CD14-positive monocyte (primary cell): Measurements from ENCODE around the gene TRAPPC10. TPM values are rescaled to one million over a fixed set of nuclear protein-coding genes. Genes with fewer than 3 reads are reported as not detected.

ENCODE experiments used
- DNase-seq, 3 donors: peaks; one replicate each; pipeline ENCODE4 v3.0.0-alpha.2; 2011 to 2022
- H2AFZ ChIP-seq: 2 replicates; pipeline ENCODE4 v1.6.0; 2012; ENCODE audit warnings: mild to moderate bottlenecking, low read depth, low read length, inconsistent platforms; ENCODE audit not compliant: insufficient read depth, poor library complexity, severe bottlenecking
- H3K27ac ChIP-seq, 2 donors: 1 replicate in 1 of 2; 2 replicates in 1 of 2; pipeline ENCODE4 v1.5.1; 2012 to 2013; ENCODE audit warnings: low read length in 2 of 2, control low read depth in 1 of 2, inconsistent platforms in 1 of 2, low read depth in 1 of 2, mild to moderate bottlenecking in 1 of 2
- H3K27me3 ChIP-seq, 2 donors: one replicate each; pipeline versions ENCODE4 v1.6.0 to v1.6.1; 2011 to 2013; ENCODE audit warnings: low read length in 2 of 2; ENCODE audit not compliant: control insufficient read depth in 2 of 2, insufficient read depth in 2 of 2
- H3K36me3 ChIP-seq, 2 donors: replicated peaks in 1 of 2; 1 replicate in 1 of 2; 2 replicates in 1 of 2; pipeline versions ENCODE4 v1.5.1 to v1.6.1; 2012 to 2013; ENCODE audit warnings: low read length in 2 of 2, control low read depth in 1 of 2, inconsistent platforms in 1 of 2, mild to moderate bottlenecking in 1 of 2; ENCODE audit not compliant: insufficient read depth in 2 of 2, control insufficient read depth in 1 of 2
- H3K4me1 ChIP-seq, 2 donors: 1 replicate in 1 of 2; 2 replicates in 1 of 2; pipeline versions ENCODE4 v1.5.1 to v1.6.1; 2012 to 2013; ENCODE audit warnings: low read length in 2 of 2, control low read depth in 1 of 2, inconsistent platforms in 1 of 2, mild to moderate bottlenecking in 1 of 2, moderate library complexity in 1 of 2; ENCODE audit not compliant: insufficient read depth in 2 of 2, control insufficient read depth in 1 of 2
- H3K4me2 ChIP-seq: replicated peaks from 2 replicates; pipeline ENCODE3; 2012; ENCODE audit warnings: low read length, moderate library complexity, mild to moderate bottlenecking; ENCODE audit not compliant: poor library complexity, severe bottlenecking; ENCODE audit errors: extremely low read depth
- H3K4me3 ChIP-seq, 3 experiments: fragments of 200-600 bp in 1 of 3; sonication (generic) in 1 of 3; replicated peaks in 1 of 3; 1 replicate in 2 of 3; 2 replicates in 1 of 3; pipeline ENCODE4 v1.5.1; 2011 to 2013; ENCODE audit warnings: low read length in 3 of 3, mild to moderate bottlenecking in 3 of 3, control low read depth in 2 of 3, low read depth in 2 of 3, inconsistent platforms in 1 of 3, moderate library complexity in 1 of 3
- H3K79me2 ChIP-seq: 2 replicates; pipeline ENCODE4 v1.6.0; 2012; ENCODE audit warnings: mild to moderate bottlenecking, control low read depth, inconsistent platforms, low read length, moderate library complexity; ENCODE audit not compliant: insufficient read depth
- H3K9ac ChIP-seq: 2 replicates; pipeline ENCODE4 v1.6.0; 2017; ENCODE audit warnings: low read length, mild to moderate bottlenecking; ENCODE audit not compliant: insufficient read depth, poor library complexity, severe bottlenecking
- H3K9me3 ChIP-seq, 2 donors: replicated peaks in 1 of 2; 1 replicate in 1 of 2; 2 replicates in 1 of 2; pipeline versions ENCODE4 v1.5.1 to v1.6.1; 2012 to 2013; ENCODE audit warnings: low read length in 2 of 2, control low read depth in 1 of 2; ENCODE audit not compliant: control insufficient read depth in 1 of 2, insufficient read depth in 1 of 2
- H4K20me1 ChIP-seq: 2 replicates; pipeline ENCODE4 v1.6.0; 2012; ENCODE audit warnings: mild to moderate bottlenecking, low read length, control low read depth, moderate library complexity; ENCODE audit not compliant: insufficient read depth
- H3K27ac Mint-ChIP-seq, 7 donors: one replicate each; pipeline ENCODE4 v1.8.0; 2020; ENCODE audit warnings: mild to moderate bottlenecking in 7 of 7, mixed read lengths in 7 of 7, moderate library complexity in 6 of 7, inconsistent platforms in 2 of 7
- H3K27me3 Mint-ChIP-seq, 3 donors: one replicate each; pipeline ENCODE4 v1.8.0; 2021 to 2022; ENCODE audit warnings: low read depth in 3 of 3, mild to moderate bottlenecking in 3 of 3, mixed read lengths in 3 of 3, moderate library complexity in 3 of 3, inconsistent platforms in 1 of 3
- H3K36me3 Mint-ChIP-seq, 2 donors: one replicate each; pipeline ENCODE4 v1.8.0; 2020; ENCODE audit warnings: mixed read lengths in 2 of 2, inconsistent platforms in 1 of 2, mild to moderate bottlenecking in 1 of 2
- H3K4me1 Mint-ChIP-seq: one replicate; pipeline ENCODE4 v1.8.0; 2020; ENCODE audit warnings: mild to moderate bottlenecking, mixed read lengths
- H3K4me3 Mint-ChIP-seq, 2 donors: one replicate each; pipeline ENCODE4 v1.8.0; 2020; ENCODE audit warnings: mild to moderate bottlenecking in 2 of 2, mixed read lengths in 2 of 2, moderate library complexity in 1 of 2
- H3K9me3 Mint-ChIP-seq, 7 donors: one replicate each; pipeline ENCODE4 v1.8.0; 2020 to 2022; ENCODE audit warnings: mixed read lengths in 7 of 7, mild to moderate bottlenecking in 6 of 7, moderate library complexity in 6 of 7, inconsistent platforms in 2 of 7
- CTCF ChIP-seq: fragments of 200-600 bp; IDR thresholded peaks from one replicate; pipeline ENCODE4 v1.8.0; 2022; ENCODE audit warnings: antibody characterized with exemption, mild to moderate bottlenecking
- WGBS: methylation state at CpG from one replicate; pipeline ENCODE4 v1.1.5; 2013; ENCODE audit warnings: missing lambda C conversion rate; ENCODE audit not compliant: insufficient coverage; 5-methylcytosine and 5-hydroxymethylcytosine counted together
- intact Hi-C, 2 donors: fragments of 100-400 bp; cut with micrococcal nuclease; formaldehyde crosslinking; loops; one replicate each; pipeline versions ENCODE4 v1.15.0 to v1.15.1; 2023
- polyA plus RNA-seq, 3 donors: library from polyadenylated mRNA; depleted of rRNA in 1 of 3; unstranded in 2 of 3; stranded (reverse) in 1 of 3; fragments of 300-500 nt in 2 of 3; fragments of >200 nt in 1 of 3; fragmentation: Illumina TruSeq in 2 of 3; gene quantifications; 1 replicate in 2 of 3; 2 replicates in 1 of 3; pipeline ENCODE4 v1.2.3, GENCODE V29; 2012 to 2021

TRAPPC10 gene
- polyA plus RNA-seq, 3 donors: 5.9 to 40.6 (median 8.6) TPM

GRCh38 chr21:43975469-43976098 is 36.5 kb upstream of the TRAPPC10 start:
- 23% methylated on average over 18 of the region's 24 CpGs for WGBS
- DNase-seq: peak; percentile 43 to 64 (median 51)
- H3K9me3 ChIP-seq: no peaks in the 10 kb centered on the region
- intact Hi-C loops: no loop called here
- H3K4me1 ChIP-seq: no peaks in the 10 kb centered on the region
- H3K9me3 Mint-ChIP-seq: no peaks in the 10 kb centered on the region
- H3K9ac ChIP-seq: no peak overlapping the region
- H3K27ac Mint-ChIP-seq: peak overlapping the region in 4 of 7 donors; percentile 9 to 66 (median 51)
- H3K27me3 ChIP-seq: no peaks in the 10 kb centered on the region
- no peaks in the 10 kb centered on the region for H3K27me3 Mint-ChIP-seq
- H3K36me3 ChIP-seq: peaks cover 56 to 76% of the 10 kb centered on the region in 2 donors
- H3K36me3 Mint-ChIP-seq: peaks cover 66 to 69% of the 10 kb centered on the region in 2 donors
- TF ChIP-seq CTCF: peak; percentile 85
- no peak overlapping the region for H3K4me3 ChIP-seq
- H3K4me2 ChIP-seq: no peak overlapping the region
- H3K27ac ChIP-seq: peak overlapping the region in 1 of 2 donors; percentile 39
- no peak overlapping the region for H2AFZ ChIP-seq
- H3K4me3 Mint-ChIP-seq: no peak overlapping the region
- peaks cover 7% of the 10 kb centered on the region for H3K4me1 Mint-ChIP-seq
- H3K79me2 ChIP-seq: no peaks in the 10 kb centered on the region
- peaks cover 56% of the 10 kb centered on the region for H4K20me1 ChIP-seq

- no peaks in the 10 kb centered on the region for H3K9me3 ChIP-seq
- intact Hi-C loops: no loop called here
- no peaks in the 10 kb centered on the region for H3K4me1 ChIP-seq
- TF ChIP-seq CTCF: no peak
- DNase-seq: no peak
- H3K36me3 ChIP-seq: peaks cover 56 to 76% of the 10 kb centered on the region in 2 donors
- H3K27ac Mint-ChIP-seq: no peak overlapping the region
- H3K27ac ChIP-seq: no peak overlapping the region
- H3K79me2 ChIP-seq: no peaks in the 10 kb centered on the region
- H3K9ac ChIP-seq: no peak overlapping the region
- H3K9me3 Mint-ChIP-seq: no peaks in the 10 kb centered on the region
- WGBS: 96% methylated on average over 5 of the region's 9 CpGs
- no peak overlapping the region for H3K4me2 ChIP-seq
- H3K4me1 Mint-ChIP-seq: peaks cover 7% of the 10 kb centered on the region
- peaks cover 49% of the 10 kb centered on the region for H4K20me1 ChIP-seq
- H3K4me3 ChIP-seq: no peak overlapping the region
- H3K4me3 Mint-ChIP-seq: no peak overlapping the region
- peaks cover 0 to 3% (median 0%) of the 10 kb centered on the region in 3 donors for H3K27me3 Mint-ChIP-seq
- peaks cover 63 to 69% of the 10 kb centered on the region in 2 donors for H3K36me3 Mint-ChIP-seq
- no peak overlapping the region for H2AFZ ChIP-seq
- no peaks in the 10 kb centered on the region for H3K27me3 ChIP-seq
Observed at GRCh38 chr21:43976661-43977060, 35.4 kb upstream of the TRAPPC10 start.
